ENCODE measurements around the gene LIN7B. TPM values are rescaled to one million over a fixed set of nuclear protein-coding genes. Genes with fewer than 3 reads are reported as not detected.

LIN7B gene
- total and polyA plus RNA-seq, 2 of the 13 experiments (the other 11 are each of a cell fraction or from before 2014, with no cell fraction given): 5.3 to 7.6 TPM

GRCh38 chr19:49114630-49115363, 627 bp downstream of the LIN7B start (continued):
- TF ChIP-seq MAX (IDR thresholded peaks at IDR 0.05): no peak
- no peak for TF ChIP-seq ZNF414 (CRISPR knock-in tag; IDR thresholded peaks at IDR 0.05)
- no peak for TF ChIP-seq ZSCAN21 (CRISPR knock-in tag; IDR thresholded peaks at IDR 0.05; ENCODE audit: borderline replicate concordance)
- TF ChIP-seq IKZF1 (IDR thresholded peaks at IDR 0.05): no peak
- TF ChIP-seq JUN (CRISPR knock-in tag; IDR thresholded peaks at IDR 0.05): no peak
- TF ChIP-seq MAZ (IDR thresholded peaks at IDR 0.05; ENCODE audit: borderline replicate concordance, low read depth, low read length): no peak
- TF ChIP-seq MAZ (CRISPR knock-in tag; IDR thresholded peaks at IDR 0.05; ENCODE audit: low read depth): no peak
- TF ChIP-seq ZNF292 (CRISPR knock-in tag; IDR thresholded peaks at IDR 0.05; ENCODE audit: borderline replicate concordance, low read depth): no peak
- no peak for TF ChIP-seq NFYB (CRISPR knock-in tag; IDR thresholded peaks at IDR 0.05)
- TF ChIP-seq RORA (CRISPR knock-in tag; IDR thresholded peaks at IDR 0.05): no peak
- TF ChIP-seq CSRNP2 (CRISPR knock-in tag; conservative IDR thresholded peaks at IDR 0.05; ENCODE audit: low read depth): no peak
- TF ChIP-seq ZNF362 (CRISPR knock-in tag; IDR thresholded peaks at IDR 0.05; ENCODE audit: borderline replicate concordance): no peak
- TF ChIP-seq ZFP90 (CRISPR knock-in tag; IDR thresholded peaks at IDR 0.05; ENCODE audit: borderline replicate concordance): no peak
- TF ChIP-seq LRRFIP1 (CRISPR knock-in tag; conservative IDR thresholded peaks at IDR 0.05): no peak
- no peak for TF ChIP-seq CC2D1A (CRISPR knock-in tag; IDR thresholded peaks at IDR 0.05)
- TF ChIP-seq REXO4 (CRISPR knock-in tag; IDR thresholded peaks at IDR 0.05; ENCODE audit: borderline replicate concordance): no peak
- peak; percentile 20; the same call in 1 of the 2 replicates for TF ChIP-seq ZNF776 (CRISPR knock-in tag; IDR thresholded peaks at IDR 0.05)
- no peak for TF ChIP-seq RCOR2 (CRISPR knock-in tag; IDR thresholded peaks at IDR 0.05)
- TF ChIP-seq ZNF737 (CRISPR knock-in tag; IDR thresholded peaks at IDR 0.05; ENCODE audit: borderline replicate concordance): no peak
- TF ChIP-seq KMT2B (CRISPR knock-in tag; IDR thresholded peaks at IDR 0.05): peak; percentile 36; the same call in 1 of the 2 replicates
- 0 out of 2 replicates have a peak, but pooled peaks have one; percentile 29 for TF ChIP-seq MEF2D (CRISPR knock-in tag; IDR thresholded peaks at IDR 0.05)
- TF ChIP-seq SUZ12 (IDR thresholded peaks at IDR 0.05; ENCODE audit: low read depth, low read length): peak; percentile 17; the same call in 1 of the 2 replicates
- TF ChIP-seq IKZF5 (CRISPR knock-in tag; IDR thresholded peaks at IDR 0.05): no peak

Measured in HepG2 (cell line).